ENCODE results near the gene LCE3B.

Gene LCE3B

GRCh38 chr1:152623203-152623844, 9.7 kb downstream of the LCE3B start:
- H3K4me3 ChIP-seq (ENCODE audit: low read length) = no peak overlapping the region
- no peaks in the 10 kb centered on the region for H3K36me3 ChIP-seq (ENCODE audit: control insufficient read depth, insufficient read depth, low read length)
- no peak overlapping the region for H3K9ac ChIP-seq (ENCODE audit: low read length)
- no peaks in the 10 kb centered on the region for H3K4me1 ChIP-seq (ENCODE audit: control insufficient read depth, insufficient read depth, low read length)
- no peak overlapping the region for H3K27ac ChIP-seq (ENCODE audit: low read depth, low read length)
- H3K27me3 ChIP-seq (ENCODE audit: control insufficient read depth, insufficient read depth, low read length) = no peaks in the 10 kb centered on the region

DNA sequence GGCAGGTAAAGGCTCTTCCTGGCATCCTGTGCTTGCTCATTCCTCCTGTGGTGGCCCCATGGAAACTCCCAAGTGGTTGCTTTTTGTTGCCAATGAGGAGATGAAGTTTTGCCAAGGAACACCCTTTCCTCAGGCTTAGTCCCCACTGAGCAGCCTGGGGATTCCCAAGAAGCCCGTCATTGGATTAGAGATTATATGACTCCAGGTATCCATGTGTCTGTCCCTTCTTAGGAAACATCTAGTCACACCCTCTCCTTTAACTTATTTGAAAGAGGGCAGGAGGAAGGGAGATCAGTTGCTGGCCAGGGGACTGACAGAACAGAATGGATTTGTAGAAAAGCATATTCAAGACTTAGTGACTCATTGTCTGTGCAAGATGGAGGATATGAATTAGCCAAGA, 13.1 kb downstream of the LCE3B start:
- Histone ChIP-seq H3K36me3 (ENCODE audit: control insufficient read depth, insufficient read depth, low read length) (no peaks in the 10 kb centered on the region), H3K9ac (ENCODE audit: low read length) (no peak overlapping the region), H3K4me1 (ENCODE audit: control insufficient read depth, insufficient read depth, low read length) (no peaks in the 10 kb centered on the region), H3K27ac (ENCODE audit: low read depth, low read length) (no peak overlapping the region), H3K4me3 (ENCODE audit: low read length) (no peak overlapping the region), H3K27me3 (ENCODE audit: control insufficient read depth, insufficient read depth, low read length) (no peaks in the 10 kb centered on the region)

DNA sequence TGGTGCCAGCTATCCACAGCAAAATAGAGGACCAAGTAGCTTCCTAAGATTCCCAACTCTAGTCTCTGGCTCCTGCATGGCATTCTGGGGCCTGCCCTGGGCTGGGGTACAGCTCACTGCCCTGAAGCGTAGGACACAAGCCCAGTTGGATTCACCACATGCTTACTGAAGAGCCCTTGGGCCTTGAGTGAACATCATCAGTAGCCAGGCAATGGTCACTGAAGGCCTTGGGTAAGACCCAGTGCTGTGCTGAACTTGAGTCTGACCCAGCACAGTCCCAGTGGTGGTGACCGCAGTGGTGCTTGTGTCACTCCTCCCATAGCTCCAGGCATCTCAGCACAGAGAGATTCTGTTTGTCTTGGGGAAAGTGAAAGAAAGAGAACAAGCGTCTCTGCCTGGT, 17.0 kb downstream of the LCE3B start:
- no peak overlapping the region for H3K27ac ChIP-seq (ENCODE audit: low read depth, low read length)
- no peaks in the 10 kb centered on the region for H3K27me3 ChIP-seq (ENCODE audit: control insufficient read depth, insufficient read depth, low read length)
- H3K36me3 ChIP-seq (ENCODE audit: control insufficient read depth, insufficient read depth, low read length) = no peaks in the 10 kb centered on the region
- H3K4me1 ChIP-seq (ENCODE audit: control insufficient read depth, insufficient read depth, low read length) = no peaks in the 10 kb centered on the region
- H3K4me3 ChIP-seq (ENCODE audit: low read length) = no peak overlapping the region
- no peak overlapping the region for H3K9ac ChIP-seq (ENCODE audit: low read length)

- H3K27me3 ChIP-seq (ENCODE audit: control insufficient read depth, insufficient read depth, low read length) = no peaks in the 10 kb centered on the region
- no peak overlapping the region for H3K9ac ChIP-seq (ENCODE audit: low read length)
- H3K4me3 ChIP-seq (ENCODE audit: low read length) = no peak overlapping the region
- H3K4me1 ChIP-seq (ENCODE audit: control insufficient read depth, insufficient read depth, low read length) = no peaks in the 10 kb centered on the region
- no peaks in the 10 kb centered on the region for H3K36me3 ChIP-seq (ENCODE audit: control insufficient read depth, insufficient read depth, low read length)
- no peak overlapping the region for H3K27ac ChIP-seq (ENCODE audit: low read depth, low read length)
Measured at GRCh38 chr1:152640351-152640750, 26.7 kb downstream of the LCE3B start.

DNA sequence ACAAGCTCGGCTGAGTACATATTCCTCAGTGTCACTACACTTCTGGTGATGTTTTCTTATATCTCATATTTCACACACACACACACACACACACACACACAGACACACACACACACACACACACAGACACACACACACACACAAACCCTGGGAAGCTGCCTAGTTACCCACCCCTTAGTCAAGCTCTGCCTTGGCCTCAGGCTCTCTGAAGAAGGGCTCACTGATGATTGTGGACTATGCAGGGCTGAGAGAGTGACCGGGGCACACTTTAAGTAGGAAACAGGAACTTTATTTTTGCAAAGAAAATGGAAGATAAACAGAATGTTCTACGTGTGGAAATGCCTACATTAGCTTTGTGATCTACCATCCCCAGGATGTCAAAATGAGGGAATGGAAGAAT, 30.3 kb downstream of the LCE3B start:
- Histone ChIP-seq H3K4me3 (ENCODE audit: low read length) (no peak overlapping the region), H3K36me3 (ENCODE audit: control insufficient read depth, insufficient read depth, low read length) (no peaks in the 10 kb centered on the region), H3K4me1 (ENCODE audit: control insufficient read depth, insufficient read depth, low read length) (no peaks in the 10 kb centered on the region), H3K27ac (ENCODE audit: low read depth, low read length) (no peak overlapping the region), H3K27me3 (ENCODE audit: control insufficient read depth, insufficient read depth, low read length) (no peaks in the 10 kb centered on the region), H3K9ac (ENCODE audit: low read length) (no peak overlapping the region)

GRCh38 chr1:152645146-152645545, 31.5 kb downstream of the LCE3B start:
- no peak overlapping the region for H3K27ac ChIP-seq (ENCODE audit: low read depth, low read length)
- H3K4me3 ChIP-seq (ENCODE audit: low read length) = no peak overlapping the region
- no peaks in the 10 kb centered on the region for H3K27me3 ChIP-seq (ENCODE audit: control insufficient read depth, insufficient read depth, low read length)
- H3K4me1 ChIP-seq (ENCODE audit: control insufficient read depth, insufficient read depth, low read length) = no peaks in the 10 kb centered on the region
- no peaks in the 10 kb centered on the region for H3K36me3 ChIP-seq (ENCODE audit: control insufficient read depth, insufficient read depth, low read length)
- H3K9ac ChIP-seq (ENCODE audit: low read length) = no peak overlapping the region

- H3K4me1 ChIP-seq (ENCODE audit: control insufficient read depth, insufficient read depth, low read length) = no peaks in the 10 kb centered on the region
- no peaks in the 10 kb centered on the region for H3K36me3 ChIP-seq (ENCODE audit: control insufficient read depth, insufficient read depth, low read length)
- H3K27ac ChIP-seq (ENCODE audit: low read depth, low read length) = no peak overlapping the region
- no peak overlapping the region for H3K4me3 ChIP-seq (ENCODE audit: low read length)
- no peaks in the 10 kb centered on the region for H3K27me3 ChIP-seq (ENCODE audit: control insufficient read depth, insufficient read depth, low read length)
- no peak overlapping the region for H3K9ac ChIP-seq (ENCODE audit: low read length)
Measured at GRCh38 chr1:152646656-152647055, 33.0 kb downstream of the LCE3B start.

GRCh38 chr1:152654110-152654509, 40.5 kb downstream of the LCE3B start:
- H3K36me3 ChIP-seq (ENCODE audit: control insufficient read depth, insufficient read depth, low read length) = no peaks in the 10 kb centered on the region
- H3K4me3 ChIP-seq (ENCODE audit: low read length) = no peak overlapping the region
- H3K27me3 ChIP-seq (ENCODE audit: control insufficient read depth, insufficient read depth, low read length) = no peaks in the 10 kb centered on the region
- no peak overlapping the region for H3K27ac ChIP-seq (ENCODE audit: low read depth, low read length)
- no peak overlapping the region for H3K9ac ChIP-seq (ENCODE audit: low read length)
- H3K4me1 ChIP-seq (ENCODE audit: control insufficient read depth, insufficient read depth, low read length) = no peaks in the 10 kb centered on the region

GRCh38 chr1:152656459-152656858, 42.8 kb downstream of the LCE3B start:
- H3K27ac ChIP-seq (ENCODE audit: low read depth, low read length) = no peak overlapping the region
- H3K27me3 ChIP-seq (ENCODE audit: control insufficient read depth, insufficient read depth, low read length) = no peaks in the 10 kb centered on the region
- H3K9ac ChIP-seq (ENCODE audit: low read length) = no peak overlapping the region
- H3K36me3 ChIP-seq (ENCODE audit: control insufficient read depth, insufficient read depth, low read length) = no peaks in the 10 kb centered on the region
- no peaks in the 10 kb centered on the region for H3K4me1 ChIP-seq (ENCODE audit: control insufficient read depth, insufficient read depth, low read length)
- H3K4me3 ChIP-seq (ENCODE audit: low read length) = no peak overlapping the region

DNA sequence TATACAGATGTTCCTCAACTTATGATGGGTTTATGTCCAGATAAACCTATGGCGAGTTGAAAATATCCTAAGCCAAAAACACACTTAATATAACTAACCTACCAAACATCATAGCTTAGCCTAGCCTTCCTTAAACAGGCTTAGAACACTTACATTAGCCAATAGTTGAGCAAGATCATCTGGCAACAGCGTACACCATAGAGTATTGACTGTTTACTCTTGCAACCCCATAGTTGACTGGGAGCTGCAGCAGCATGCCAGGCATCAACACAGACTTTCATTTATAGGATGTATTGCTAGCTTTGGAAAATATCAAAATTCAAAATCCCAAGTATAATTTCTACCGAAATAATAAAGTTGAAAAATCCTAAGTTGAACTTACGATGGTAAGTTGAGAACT, 44.1 kb downstream of the LCE3B start:
- Histone ChIP-seq H3K27me3 (ENCODE audit: control insufficient read depth, insufficient read depth, low read length) (no peaks in the 10 kb centered on the region), H3K27ac (ENCODE audit: low read depth, low read length) (no peak overlapping the region), H3K4me1 (ENCODE audit: control insufficient read depth, insufficient read depth, low read length) (no peaks in the 10 kb centered on the region), H3K36me3 (ENCODE audit: control insufficient read depth, insufficient read depth, low read length) (no peaks in the 10 kb centered on the region), H3K9ac (ENCODE audit: low read length) (no peak overlapping the region), H3K4me3 (ENCODE audit: low read length) (no peak overlapping the region)

- H3K9ac ChIP-seq (ENCODE audit: low read length) = no peak overlapping the region
- H3K36me3 ChIP-seq (ENCODE audit: control insufficient read depth, insufficient read depth, low read length) = no peaks in the 10 kb centered on the region
- no peaks in the 10 kb centered on the region for H3K4me1 ChIP-seq (ENCODE audit: control insufficient read depth, insufficient read depth, low read length)
- H3K27me3 ChIP-seq (ENCODE audit: control insufficient read depth, insufficient read depth, low read length) = no peaks in the 10 kb centered on the region
- no peak overlapping the region for H3K27ac ChIP-seq (ENCODE audit: low read depth, low read length)
- H3K4me3 ChIP-seq (ENCODE audit: low read length) = no peak overlapping the region
Measured at GRCh38 chr1:152658649-152659048, 45.0 kb downstream of the LCE3B start.

DNA sequence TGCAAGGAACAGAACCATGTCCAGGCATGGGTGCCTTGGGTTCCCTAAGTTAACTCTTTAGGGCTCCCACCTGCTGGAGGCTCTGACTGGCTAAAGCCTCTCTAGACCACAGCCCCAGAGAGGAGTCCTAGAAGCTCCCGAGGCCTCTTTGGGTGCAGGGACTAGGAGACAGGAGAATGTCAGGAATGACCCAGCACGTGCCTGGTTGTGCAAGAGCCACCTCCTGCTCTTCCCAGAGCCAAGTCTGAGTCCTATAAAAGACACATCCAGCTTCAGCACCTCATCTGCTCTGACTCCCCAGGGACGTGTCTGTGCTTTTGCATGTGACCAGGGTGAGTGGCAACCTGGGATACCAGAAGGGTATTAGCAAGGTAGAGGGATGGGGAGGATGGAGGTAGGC, 49.5 kb downstream of the LCE3B start, which contains the start of gene LCE2D:
Gene LCE2D, plus strand, starts transcription at position 283 of the 400 bp plus-strand sequence. CDS start 726 bp downstream, outside the sequence.
- Histone ChIP-seq H3K36me3 (ENCODE audit: control insufficient read depth, insufficient read depth, low read length) (no peaks in the 10 kb centered on the region), H3K27me3 (ENCODE audit: control insufficient read depth, insufficient read depth, low read length) (no peaks in the 10 kb centered on the region), H3K9ac (ENCODE audit: low read length) (no peak within 1 kb of the TSS)

More for the DNA sequence above, 49.5 kb downstream of the LCE3B start, which contains the start of gene LCE2D:
- Histone ChIP-seq H3K4me3 (ENCODE audit: low read length) (no peak within 1 kb of the TSS), H3K27ac (ENCODE audit: low read depth, low read length) (no peak within 1 kb of the TSS), H3K4me1 (ENCODE audit: control insufficient read depth, insufficient read depth, low read length) (no peaks in the 10 kb centered on the region)

Measured in rectal smooth muscle tissue (tissue), 1 donor.